SK-N-MC (cell line): Measurements from ENCODE around the gene LARP7.

ENCODE experiments used
- EZH2 ChIP-seq: fragments of 200-600 bp; sonication (generic); IDR thresholded peaks from one replicate; pipeline ENCODE4 v1.6.1; 2017; ENCODE audit warnings: antibody characterized with exemption
- POLR2AphosphoS5 ChIP-seq: IDR thresholded peaks from 2 replicates; pipeline ENCODE4 v1.6.1; 2012; ENCODE audit warnings: mild to moderate bottlenecking, low read depth, low read length, borderline replicate concordance

DNA sequence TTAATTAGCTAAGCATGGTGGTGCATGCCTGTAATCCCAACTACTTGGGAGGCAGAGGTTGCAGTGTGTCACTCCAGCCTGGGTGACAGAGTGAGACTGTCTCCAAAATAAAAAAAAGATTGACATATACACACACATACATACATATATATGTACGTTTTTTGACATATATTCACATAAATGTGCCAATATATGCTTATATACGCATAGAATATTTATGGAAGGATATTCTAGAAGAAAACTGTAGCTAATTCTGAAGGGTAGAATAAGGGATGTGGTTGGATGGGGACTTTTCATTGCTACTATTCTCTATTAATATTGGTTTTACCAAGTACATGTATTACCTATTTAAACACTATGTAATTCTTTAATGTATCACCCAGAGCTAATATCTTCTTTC is 20.0 kb upstream of the LARP7 start:
- TF ChIP-seq EZH2 = no peak
- no peak for TF ChIP-seq POLR2AphosphoS5
